NOMO-1 treated with dmso at 0.1 percent for 144 hours (cell line): ENCODE data around the gene SLC40A1.

Experiments used
- DNase-seq: peaks from one replicate; lab custom pipeline; 2025; ENCODE audit not compliant: unreplicated experiment; lab: John Stamatoyannopoulos, UW

Gene SLC40A1

GRCh38 chr2:189516546-189516945 lies 64.0 kb downstream of the SLC40A1 start:
- peak; percentile 85 for DNase-seq

GRCh38 chr2:189515264-189515663 lies 65.3 kb downstream of the SLC40A1 start:
- DNase-seq, result no peak

- DNase-seq, result peak; percentile 87
Measured at GRCh38 chr2:189514104-189514503, 66.5 kb downstream of the SLC40A1 start.

- no peak for DNase-seq
Measured at GRCh38 chr2:189512879-189513278, 67.7 kb downstream of the SLC40A1 start.

- no peak for DNase-seq
Measured at GRCh38 chr2:189511960-189512319, 68.6 kb downstream of the SLC40A1 start.

GRCh38 chr2:189511210-189511959 lies 69.2 kb downstream of the SLC40A1 start:
- no peak for DNase-seq
